Ishikawa (cell line): ENCODE data around the gene DDX60.

ENCODE experiments used
- CEBPB ChIP-seq: IDR thresholded peaks from 2 replicates; pipeline ENCODE4 v1.6.1; 2012
- CREB1 ChIP-seq: IDR thresholded peaks from 2 replicates; pipeline ENCODE4 v1.6.1; 2012; ENCODE audit warnings: low read depth
- EGR1 ChIP-seq: IDR thresholded peaks from 2 replicates; pipeline ENCODE4 v1.6.1; 2012
- EP300 ChIP-seq: IDR thresholded peaks from 2 replicates; pipeline ENCODE4 v1.6.1; 2012; ENCODE audit warnings: borderline replicate concordance
- FOXM1 ChIP-seq: IDR thresholded peaks from 2 replicates; pipeline ENCODE4 v1.6.1; 2012; ENCODE audit warnings: low read depth, borderline replicate concordance
- MAX ChIP-seq: IDR thresholded peaks from 2 replicates; pipeline ENCODE4 v1.6.1; 2012
- NFIC ChIP-seq: IDR thresholded peaks from 2 replicates; pipeline ENCODE4 v1.6.1; 2012
- RAD21 ChIP-seq: IDR thresholded peaks from 2 replicates; pipeline ENCODE4 v1.6.1; 2012; ENCODE audit warnings: low read depth
- TAF1 ChIP-seq: IDR thresholded peaks from 2 replicates; pipeline ENCODE4 v1.6.1; 2012; ENCODE audit warnings: low read depth, mild to moderate bottlenecking
- TCF12 ChIP-seq: IDR thresholded peaks from 2 replicates; pipeline ENCODE4 v1.6.1; 2012; ENCODE audit warnings: low read depth
- TEAD4 ChIP-seq: IDR thresholded peaks from 2 replicates; pipeline ENCODE4 v1.6.1; 2012
- USF1 ChIP-seq: IDR thresholded peaks from 2 replicates; pipeline ENCODE4 v1.6.1; 2012
- YY1 ChIP-seq: IDR thresholded peaks from 2 replicates; pipeline ENCODE4 v1.6.1; 2012; ENCODE audit warnings: low read depth
- ZBTB7A ChIP-seq: IDR thresholded peaks from 2 replicates; pipeline ENCODE4 v1.6.1; 2012; ENCODE audit warnings: low read depth
- TF ChIP-seq, protein P1 (sequence below): IDR thresholded peaks from 2 replicates; pipeline ENCODE4 v1.6.1; 2012; ENCODE audit warnings: low read depth, mild to moderate bottlenecking

Gene DDX60

GRCh38 chr4:168360271-168360670 lies 41.7 kb upstream of the DDX60 start:
- TF ChIP-seq YY1 (no peak), MAX (no peak), TCF12 (no peak), CREB1 (no peak), TAF1 (no peak), ZBTB7A (no peak)
- TF ChIP-seq, protein P1, sequence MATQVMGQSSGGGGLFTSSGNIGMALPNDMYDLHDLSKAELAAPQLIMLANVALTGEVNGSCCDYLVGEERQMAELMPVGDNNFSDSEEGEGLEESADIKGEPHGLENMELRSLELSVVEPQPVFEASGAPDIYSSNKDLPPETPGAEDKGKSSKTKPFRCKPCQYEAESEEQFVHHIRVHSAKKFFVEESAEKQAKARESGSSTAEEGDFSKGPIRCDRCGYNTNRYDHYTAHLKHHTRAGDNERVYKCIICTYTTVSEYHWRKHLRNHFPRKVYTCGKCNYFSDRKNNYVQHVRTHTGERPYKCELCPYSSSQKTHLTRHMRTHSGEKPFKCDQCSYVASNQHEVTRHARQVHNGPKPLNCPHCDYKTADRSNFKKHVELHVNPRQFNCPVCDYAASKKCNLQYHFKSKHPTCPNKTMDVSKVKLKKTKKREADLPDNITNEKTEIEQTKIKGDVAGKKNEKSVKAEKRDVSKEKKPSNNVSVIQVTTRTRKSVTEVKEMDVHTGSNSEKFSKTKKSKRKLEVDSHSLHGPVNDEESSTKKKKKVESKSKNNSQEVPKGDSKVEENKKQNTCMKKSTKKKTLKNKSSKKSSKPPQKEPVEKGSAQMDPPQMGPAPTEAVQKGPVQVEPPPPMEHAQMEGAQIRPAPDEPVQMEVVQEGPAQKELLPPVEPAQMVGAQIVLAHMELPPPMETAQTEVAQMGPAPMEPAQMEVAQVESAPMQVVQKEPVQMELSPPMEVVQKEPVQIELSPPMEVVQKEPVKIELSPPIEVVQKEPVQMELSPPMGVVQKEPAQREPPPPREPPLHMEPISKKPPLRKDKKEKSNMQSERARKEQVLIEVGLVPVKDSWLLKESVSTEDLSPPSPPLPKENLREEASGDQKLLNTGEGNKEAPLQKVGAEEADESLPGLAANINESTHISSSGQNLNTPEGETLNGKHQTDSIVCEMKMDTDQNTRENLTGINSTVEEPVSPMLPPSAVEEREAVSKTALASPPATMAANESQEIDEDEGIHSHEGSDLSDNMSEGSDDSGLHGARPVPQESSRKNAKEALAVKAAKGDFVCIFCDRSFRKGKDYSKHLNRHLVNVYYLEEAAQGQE: no peak

DNA sequence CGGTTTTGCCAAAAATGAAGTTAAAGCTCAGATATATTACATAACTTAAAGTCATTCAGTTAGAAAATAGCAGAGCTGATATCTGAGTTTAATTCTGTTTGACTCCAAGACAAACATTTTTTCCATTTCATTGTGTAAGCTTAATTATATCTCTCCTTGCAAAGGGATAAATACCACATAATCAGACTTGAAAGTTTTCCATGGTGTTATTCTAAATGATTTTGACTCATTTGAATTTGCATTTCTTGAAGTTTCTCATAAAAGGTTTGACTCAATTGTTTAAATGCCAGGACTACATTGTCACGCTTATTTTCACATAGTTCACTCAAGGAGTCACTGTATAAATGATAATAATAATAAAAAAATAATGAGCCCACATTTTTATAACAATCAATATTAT lies 39.4 kb upstream of the DDX60 start:
- TF ChIP-seq USF1 (no peak), EGR1 (no peak), TCF12 (no peak)

DNA sequence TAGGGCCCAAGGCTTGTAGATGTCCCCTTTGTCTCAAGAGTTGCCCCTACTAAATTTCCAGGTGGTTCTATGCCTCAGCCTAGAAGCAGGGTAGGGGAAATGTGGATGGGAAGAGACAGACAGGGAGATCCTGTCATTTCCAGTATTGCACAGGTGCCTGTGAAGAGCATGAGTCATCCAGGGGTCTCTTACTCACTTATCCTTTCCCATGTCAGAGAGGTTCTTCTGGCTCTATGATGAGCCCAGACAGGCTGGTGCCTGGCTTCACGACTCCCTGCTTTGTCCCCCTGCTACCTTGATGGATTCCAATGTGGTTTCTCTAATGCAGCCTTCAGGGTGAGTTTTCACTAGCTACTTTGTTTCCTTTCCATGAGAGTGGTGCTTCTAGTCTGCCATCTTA lies 35.2 kb upstream of the DDX60 start:
- TF ChIP-seq FOXM1: no peak
- no peak for TF ChIP-seq USF1
- TF ChIP-seq MAX: no peak
- no peak for TF ChIP-seq CREB1
- no peak for TF ChIP-seq TEAD4
- TF ChIP-seq EGR1: no peak
- TF ChIP-seq EP300: no peak
- TF ChIP-seq CEBPB: no peak
- no peak for TF ChIP-seq TAF1
- TF ChIP-seq YY1: no peak
- TF ChIP-seq RAD21: no peak
- no peak for TF ChIP-seq TCF12
- TF ChIP-seq, protein P1: no peak
- no peak for TF ChIP-seq ZBTB7A
- TF ChIP-seq NFIC: no peak

- TF ChIP-seq, protein P1: no peak
- TF ChIP-seq TAF1 (no peak), CEBPB (no peak), YY1 (no peak), NFIC (no peak), EP300 (no peak), FOXM1 (no peak), EGR1 (no peak), RAD21 (no peak), TCF12 (no peak), MAX (no peak), TEAD4 (no peak), ZBTB7A (no peak), USF1 (no peak), CREB1 (no peak)
Measured at GRCh38 chr4:168337550-168337940, 19.0 kb upstream of the DDX60 start.
